Medulla oblongata (tissue), 1 donor: ENCODE results near the gene EXD2.
"Not testable (repeated sequence)": the region's sequence is repeated elsewhere in the genome, so short reads cannot be mapped to it uniquely, and the experiment has no call there.

Experiments
- DNase-seq: peaks from one replicate; pipeline ENCODE4 v3.0.0-alpha.2; 2015; ENCODE audit errors: extremely low spot score

Gene EXD2

DNA sequence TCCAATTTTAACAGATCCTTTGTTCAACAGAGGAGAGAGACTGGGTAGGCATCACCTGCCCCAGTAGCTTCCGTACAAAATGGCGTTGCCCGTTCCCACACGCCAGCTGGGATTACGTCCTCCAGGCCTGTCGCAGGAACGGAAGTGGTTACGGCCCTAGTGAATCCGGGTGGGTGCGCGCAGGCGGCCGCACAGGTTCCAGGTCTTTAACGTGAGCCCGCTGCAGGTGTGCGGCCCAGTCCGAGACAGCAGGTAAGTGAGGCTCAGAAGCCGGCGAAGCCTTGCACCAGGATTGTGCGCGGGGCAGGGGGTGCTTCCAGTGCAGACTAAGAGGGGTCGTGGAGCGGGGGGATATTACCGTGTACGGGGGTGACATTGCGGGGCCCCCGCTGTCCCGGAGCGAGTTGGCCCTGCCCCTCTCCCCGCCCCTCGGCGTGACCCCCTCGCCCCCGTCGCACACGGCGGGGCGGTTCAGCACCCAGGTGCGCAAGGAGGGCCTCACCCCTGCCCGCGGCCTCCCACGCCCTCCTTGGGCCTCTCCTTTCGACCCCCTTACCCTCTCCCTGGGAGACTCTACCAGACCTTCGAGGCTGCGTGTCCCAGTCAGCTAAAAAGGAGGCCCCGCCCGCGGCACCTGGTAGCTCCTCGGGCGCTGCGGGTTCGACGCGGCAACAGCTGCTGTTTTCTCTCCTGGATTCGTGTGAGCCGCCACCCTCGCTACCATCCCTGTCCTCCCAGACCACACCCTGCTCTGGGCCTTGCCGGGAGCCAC lies at the start of gene EXD2:
Gene EXD2, plus strand, starts transcription at position 159 of the 772 bp plus-strand sequence. CDS start 17,973 bp downstream, outside the sequence.
- peak; percentile 93 for DNase-seq

DNA sequence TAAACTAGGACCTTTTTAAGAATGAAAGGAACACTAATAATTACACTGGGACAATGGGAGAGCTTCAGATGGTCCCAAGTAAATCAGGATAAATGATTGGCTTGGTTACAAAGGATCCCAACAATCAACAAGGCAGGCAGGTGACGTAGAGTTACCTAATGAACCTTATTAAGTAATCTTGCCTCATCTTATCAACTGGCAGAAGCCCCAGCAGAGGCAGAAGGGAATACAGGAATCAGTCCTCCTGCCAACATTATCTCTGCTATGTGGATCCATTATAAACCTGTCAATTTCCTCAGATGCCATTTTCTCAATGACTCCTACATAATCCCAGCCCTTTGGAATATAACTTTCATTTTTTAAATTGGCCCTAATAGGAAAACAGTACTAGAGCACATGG lies 49.7 kb upstream of the EXD2 start:
- DNase-seq: no peak

DNA sequence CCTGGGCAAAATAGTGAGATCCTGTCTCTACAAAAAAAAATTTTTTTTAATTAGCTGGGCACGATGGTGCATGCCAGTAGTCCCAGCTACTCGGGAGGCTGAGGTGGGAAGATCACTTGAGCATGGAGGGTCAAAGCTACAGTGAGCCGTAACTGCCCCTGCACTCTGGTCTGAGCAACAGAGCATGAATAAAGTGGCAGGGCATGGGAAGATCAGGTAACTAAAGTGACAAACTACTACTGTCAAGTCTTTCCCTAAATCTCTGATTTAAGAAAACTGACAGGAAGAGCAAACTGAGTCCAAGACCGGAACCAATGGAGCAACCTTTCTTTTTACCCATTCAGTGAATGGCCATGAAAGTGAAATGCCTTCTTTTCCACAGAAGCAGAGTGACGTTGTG lies 49.2 kb upstream of the EXD2 start:
- no peak for DNase-seq

DNA sequence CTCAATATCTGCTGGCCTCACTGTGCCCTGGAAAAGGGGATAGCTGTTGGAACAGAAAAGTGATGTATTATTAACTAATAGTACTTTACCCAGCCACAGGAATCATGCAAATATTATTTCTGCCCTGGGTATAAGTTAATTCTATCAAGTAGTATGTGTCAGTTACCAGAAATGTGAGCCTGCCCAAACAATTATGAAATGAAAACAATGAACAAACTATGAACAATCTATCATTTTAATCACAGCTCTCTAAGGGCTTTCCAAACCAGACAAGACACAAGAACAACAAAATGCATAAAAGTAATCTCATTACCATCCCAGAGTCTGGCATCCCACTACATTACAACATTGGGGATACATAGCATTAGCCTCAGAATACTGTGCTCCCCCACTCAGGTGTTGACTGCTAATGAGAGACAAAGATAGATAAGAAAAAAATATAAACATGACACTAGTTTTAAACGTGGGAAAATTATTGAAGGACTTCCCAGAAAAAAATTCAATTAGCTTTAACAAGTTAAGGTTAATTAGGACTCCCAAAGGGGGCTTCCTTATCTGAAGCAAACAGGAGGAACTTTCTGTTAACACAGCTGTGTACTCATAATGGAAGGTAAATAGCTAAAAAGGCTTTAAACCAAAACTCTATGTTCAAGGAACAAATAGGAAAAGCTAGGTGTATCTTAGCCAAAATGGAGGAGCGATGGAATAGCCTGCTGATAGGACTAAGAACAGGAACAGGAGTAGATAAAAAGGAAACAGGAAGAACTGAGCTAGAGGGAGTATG lies 41.6 kb upstream of the EXD2 start:
- DNase-seq: no peak

- peak; percentile 77 for DNase-seq
Measured at GRCh38 chr14:69151458-69152180, 39.7 kb upstream of the EXD2 start.

GRCh38 chr14:69152181-69152901 lies 39.0 kb upstream of the EXD2 start:
- peak; percentile 30 for DNase-seq

DNA sequence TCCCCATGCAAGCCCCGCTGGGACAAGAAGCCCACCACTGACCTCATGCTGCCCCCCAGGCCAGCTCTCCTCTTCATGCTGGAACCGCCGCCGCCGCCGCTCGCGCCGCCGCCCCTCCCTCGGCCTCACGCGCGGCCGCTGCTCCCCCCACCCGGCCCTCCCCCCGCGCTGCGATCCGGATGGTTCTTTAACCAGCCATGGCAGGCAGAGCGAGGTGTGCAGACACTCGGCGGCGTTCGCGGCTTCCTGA lies 38.5 kb upstream of the EXD2 start, which contains the start of gene DCAF5:
Gene DCAF5, minus strand, starts transcription at position 218 of the 250 bp plus-strand sequence. Its CDS starts 141 bp downstream, at position 77.
- DNase-seq: no peak

DNA sequence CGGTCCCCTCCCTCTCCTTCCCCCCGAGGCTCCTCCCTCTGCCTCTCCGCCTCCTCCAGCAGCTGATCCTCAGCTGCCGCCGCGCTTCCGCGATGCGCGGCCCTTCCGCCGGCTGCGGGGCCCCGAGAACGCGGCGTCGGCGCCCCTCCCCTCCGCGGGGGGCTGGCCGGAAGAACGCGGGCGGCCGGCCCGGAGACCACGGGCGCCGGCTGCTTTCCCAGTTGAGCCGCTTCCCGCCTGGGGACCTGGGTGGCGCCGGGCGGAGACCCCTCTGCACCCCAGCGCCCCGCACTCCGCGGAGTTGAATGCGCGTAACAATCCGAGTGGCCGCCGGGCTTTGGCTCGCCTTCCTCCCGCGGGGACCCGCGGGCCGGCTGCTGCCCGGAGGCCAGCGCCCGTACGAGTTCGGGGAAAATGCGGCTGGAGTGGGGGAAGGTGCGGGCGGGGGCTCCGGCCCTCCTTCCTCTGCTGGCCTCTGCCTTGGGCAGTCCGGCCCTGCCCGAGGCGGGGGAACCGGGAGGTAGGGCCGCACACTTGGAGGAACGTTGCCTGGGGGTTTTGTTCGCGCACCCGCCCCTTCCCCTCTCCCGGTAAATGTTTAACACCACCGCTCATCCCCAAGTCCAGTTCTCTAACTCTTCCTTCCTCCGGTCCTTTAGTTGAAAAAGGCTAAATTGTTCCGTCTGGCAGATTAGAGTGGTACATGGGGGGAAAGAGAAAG lies 38.0 kb upstream of the EXD2 start:
- peak; percentile 90 for DNase-seq

- DNase-seq: peak; percentile 47
Measured at GRCh38 chr14:69153873-69154270, 37.4 kb upstream of the EXD2 start.

GRCh38 chr14:69154779-69155178 lies 36.5 kb upstream of the EXD2 start:
- peak; percentile 35 for DNase-seq

DNA sequence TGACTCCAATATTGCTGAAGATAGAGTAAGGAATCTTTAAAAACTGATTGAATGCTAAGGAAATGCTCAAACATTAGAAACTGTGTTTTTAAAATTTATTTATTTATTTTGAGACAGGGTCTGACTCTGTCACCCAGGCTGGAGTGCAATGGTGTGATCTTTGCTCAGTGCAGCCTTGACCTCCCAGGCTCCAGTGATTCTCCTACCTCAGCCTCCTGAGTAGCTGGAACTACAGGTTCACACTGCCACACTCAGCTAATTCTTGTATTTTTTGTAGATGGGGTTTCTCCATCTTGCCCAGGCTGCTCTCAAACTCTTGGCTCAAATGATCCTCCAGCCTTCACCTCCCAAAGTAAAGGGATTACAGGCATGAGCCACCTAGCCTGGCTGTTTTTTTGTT lies 35.1 kb upstream of the EXD2 start:
- no peak for DNase-seq

- no peak for DNase-seq
Measured at GRCh38 chr14:69161590-69161989, 29.7 kb upstream of the EXD2 start.

DNA sequence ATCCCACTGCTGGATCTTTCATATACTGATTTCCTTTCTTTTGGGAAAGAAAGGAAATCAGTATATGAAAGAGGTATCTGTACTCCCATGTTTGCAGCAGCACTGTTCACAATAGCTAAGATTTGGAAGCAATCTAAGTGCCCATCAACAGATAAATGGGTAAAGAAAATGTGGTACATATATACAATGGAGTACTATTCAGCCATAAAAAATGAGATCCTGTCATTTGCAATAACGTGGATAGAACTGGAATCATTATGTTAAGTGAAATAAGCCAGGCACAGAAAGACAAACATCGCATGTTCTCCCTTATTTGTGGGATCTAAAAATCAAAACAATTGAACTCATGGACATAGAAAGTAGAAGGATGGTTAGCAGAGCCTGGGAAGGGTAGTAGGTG lies 25.5 kb upstream of the EXD2 start:
- DNase-seq: not testable (repeated sequence)

GRCh38 chr14:69170839-69171238 lies 20.5 kb upstream of the EXD2 start:
- no peak for DNase-seq

- DNase-seq: no peak
Measured at GRCh38 chr14:69171569-69171968, 19.7 kb upstream of the EXD2 start.

GRCh38 chr14:69175130-69175529 lies 16.2 kb upstream of the EXD2 start:
- no peak for DNase-seq

DNA sequence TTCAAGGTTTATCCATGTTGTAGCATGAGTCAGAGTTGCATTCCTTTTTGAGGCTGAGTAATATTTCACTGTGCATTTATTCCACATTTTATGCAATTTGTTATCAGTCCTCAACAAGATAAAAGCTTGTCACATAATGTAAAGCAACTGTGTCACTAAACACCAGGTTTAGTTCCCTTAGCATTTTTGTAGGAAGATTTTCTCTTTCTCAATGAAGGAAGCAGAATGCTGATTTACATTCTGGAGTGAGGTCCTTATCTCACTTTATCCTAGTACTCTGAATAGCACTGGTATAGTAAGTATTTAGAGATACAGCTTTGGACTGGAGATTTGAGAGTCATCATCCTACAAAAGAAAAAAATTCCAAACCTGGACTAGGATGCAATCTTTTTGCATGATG lies 9.8 kb upstream of the EXD2 start:
- DNase-seq: no peak

- DNase-seq: not testable (repeated sequence)
Measured at GRCh38 chr14:69182580-69182979, 8.7 kb upstream of the EXD2 start.

DNA sequence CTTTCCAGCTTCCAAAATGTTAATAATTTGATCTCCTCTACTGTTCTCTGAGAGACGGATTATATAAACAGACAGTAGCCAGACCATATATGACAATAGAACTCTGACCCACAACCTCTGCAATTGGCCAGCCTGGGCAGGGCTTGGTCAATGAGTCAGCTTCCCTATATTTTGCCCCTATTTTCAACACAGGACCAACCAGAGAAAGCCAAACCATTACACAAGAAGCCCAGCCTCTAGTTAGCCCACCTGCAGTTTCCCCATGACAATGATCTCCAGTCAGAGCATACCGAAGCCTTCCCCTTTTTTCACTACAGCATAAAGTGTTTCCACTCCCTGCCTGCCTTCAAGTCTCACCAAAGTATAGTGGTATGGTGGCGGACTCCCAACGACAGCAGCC lies 7.6 kb upstream of the EXD2 start:
- no peak for DNase-seq

GRCh38 chr14:69190191-69190590 lies 1.1 kb upstream of the EXD2 start:
- no peak for DNase-seq

DNA sequence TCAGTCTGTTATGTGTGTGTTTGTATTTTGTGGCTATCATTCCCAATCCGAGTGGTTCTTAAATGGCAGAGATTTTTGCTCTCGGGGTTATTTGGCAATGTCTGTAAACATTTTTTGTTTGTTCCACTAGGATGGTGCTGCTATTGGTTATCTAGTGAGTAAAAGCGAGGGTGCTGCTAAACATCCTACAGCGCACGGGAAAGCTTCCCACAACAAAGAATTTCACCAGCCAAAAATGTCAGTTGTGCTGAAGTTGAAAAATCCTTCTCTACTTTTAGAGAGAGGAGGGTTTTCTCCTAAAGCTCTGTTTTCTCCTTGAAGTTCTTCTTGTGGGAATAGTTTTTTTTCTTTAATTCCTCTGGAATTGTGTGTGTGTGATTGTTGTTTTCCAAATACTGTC lies 2.4 kb downstream of the EXD2 start:
- DNase-seq: no peak
